ENCODE results near the gene SLC43A3. TPM values are rescaled to one million over a fixed set of nuclear protein-coding genes. Genes with fewer than 3 reads are reported as not detected.

SLC43A3 gene
- total RNA-seq, 1 experiment from 2014 or later, result 21.4 TPM

GRCh38 chr11:57473285-57473841 is 46.4 kb upstream of the SLC43A3 start:
- no peak for DNase-seq
- H3K4me1 ChIP-seq (ENCODE audit: insufficient read depth, low read length), result peaks cover 5% of the 10 kb centered on the region; the same call in 1 of the 2 replicates
- no peak overlapping the region; a peak in 1 of 5 replicates for H3K4me3 Mint-ChIP-seq

More at GRCh38 chr11:57473285-57473841, 46.4 kb upstream of the SLC43A3 start:
- Mint-ChIP-seq H3K36me3 (ENCODE audit: insufficient read depth in 1 of 3, low read depth in 3 of 3) (peaks cover 7 to 22% (median 11%) of the 10 kb centered on the region in 3 experiments; a peak in 5 of 7 replicates), H3K4me1 (peaks cover 25 to 42% of the 10 kb centered on the region in 2 experiments), H3K27ac (peak overlapping the region in 1 of 3 experiments; percentile 53; a peak in 1 of 7 replicates), H3K27me3 (ENCODE audit: low read depth) (peaks cover 48% of the 10 kb centered on the region), H3K9me3 (no peaks in the 10 kb centered on the region; a peak in 1 of 5 replicates)
- Histone ChIP-seq H2BK15ac (ENCODE audit: low read depth, low read length) (no peak overlapping the region), H4K5ac (ENCODE audit: insufficient read length, low read depth, low read length) (no peak overlapping the region), H4K20me1 (ENCODE audit: control insufficient read depth, insufficient read depth, insufficient read length) (no peaks in the 10 kb centered on the region), H3K14ac (ENCODE audit: insufficient read depth, low read length) (no peak overlapping the region), H2BK12ac (ENCODE audit: insufficient read length, low read depth, low read length) (no peak overlapping the region), H2BK20ac (ENCODE audit: low read depth, low read length, poor library complexity, severe bottlenecking) (no peak overlapping the region), H3K9ac (ENCODE audit: extremely low read depth, insufficient read length, low read length) (no peak overlapping the region), H3K23ac (ENCODE audit: insufficient read length, low read depth, low read length) (no peak overlapping the region), H3K4me2 (ENCODE audit: insufficient read depth, insufficient read length, low read length) (no peak overlapping the region), H2AK5ac (ENCODE audit: insufficient read length, low read length) (no peak overlapping the region), H3K79me1 (ENCODE audit: insufficient read depth, low read depth, low read length, poor library complexity, severe bottlenecking) (no peaks in the 10 kb centered on the region), H3K27me3 (ENCODE audit: insufficient read depth, low read length) (peaks cover 6% of the 10 kb centered on the region; the same call in 1 of the 2 replicates), H3K4ac (ENCODE audit: low read depth, low read length) (no peak overlapping the region), H3K9me3 (ENCODE audit: control insufficient read depth, low read depth, low read length) (no peaks in the 10 kb centered on the region), H3K56ac (ENCODE audit: insufficient read length, low read depth, low read length) (no peak overlapping the region), H4K8ac (replicated peaks; ENCODE audit: insufficient read length, low read depth, low read length) (no peak overlapping the region), H3K79me2 (ENCODE audit: insufficient read depth, low read length) (no peaks in the 10 kb centered on the region), H3T11ph (ENCODE audit: low read length) (no peak overlapping the region), H2BK5ac (ENCODE audit: insufficient read length, low read length) (no peak overlapping the region), H4K91ac (ENCODE audit: insufficient read length, low read depth, low read length) (no peak overlapping the region), H3K23me2 (ENCODE audit: insufficient read length, low read depth, low read length, poor library complexity, severe bottlenecking) (peaks cover 6% of the 10 kb centered on the region), H3K27ac (ENCODE audit: insufficient read length, low read depth, low read length) (no peak overlapping the region), H3K18ac (ENCODE audit: insufficient read length, low read depth, low read length) (no peak overlapping the region), H2BK120ac (ENCODE audit: low read depth, low read length, poor library complexity, severe bottlenecking) (no peak overlapping the region), H2AFZ (ENCODE audit: low read length) (no peak overlapping the region)
- TF ChIP-seq CTCF (conservative IDR thresholded peaks at IDR 0.05), result no peak
- no CpG with 5 or more reads among the region's 6 CpGs for WGBS (ENCODE audit: extremely low coverage, insufficient read length, low lambda C conversion rate)

Data from H9 (cell line).